ENCODE results near the gene RRAS.

Gene RRAS

GRCh38 chr19:49640113-49640898 lies at the start of gene RRAS:
RRAS (minus strand) TSS chr19:49640143; CDS start chr19:49640098, 45 bp downstream.
- peak; percentile 99 for DNase-seq

DNA sequence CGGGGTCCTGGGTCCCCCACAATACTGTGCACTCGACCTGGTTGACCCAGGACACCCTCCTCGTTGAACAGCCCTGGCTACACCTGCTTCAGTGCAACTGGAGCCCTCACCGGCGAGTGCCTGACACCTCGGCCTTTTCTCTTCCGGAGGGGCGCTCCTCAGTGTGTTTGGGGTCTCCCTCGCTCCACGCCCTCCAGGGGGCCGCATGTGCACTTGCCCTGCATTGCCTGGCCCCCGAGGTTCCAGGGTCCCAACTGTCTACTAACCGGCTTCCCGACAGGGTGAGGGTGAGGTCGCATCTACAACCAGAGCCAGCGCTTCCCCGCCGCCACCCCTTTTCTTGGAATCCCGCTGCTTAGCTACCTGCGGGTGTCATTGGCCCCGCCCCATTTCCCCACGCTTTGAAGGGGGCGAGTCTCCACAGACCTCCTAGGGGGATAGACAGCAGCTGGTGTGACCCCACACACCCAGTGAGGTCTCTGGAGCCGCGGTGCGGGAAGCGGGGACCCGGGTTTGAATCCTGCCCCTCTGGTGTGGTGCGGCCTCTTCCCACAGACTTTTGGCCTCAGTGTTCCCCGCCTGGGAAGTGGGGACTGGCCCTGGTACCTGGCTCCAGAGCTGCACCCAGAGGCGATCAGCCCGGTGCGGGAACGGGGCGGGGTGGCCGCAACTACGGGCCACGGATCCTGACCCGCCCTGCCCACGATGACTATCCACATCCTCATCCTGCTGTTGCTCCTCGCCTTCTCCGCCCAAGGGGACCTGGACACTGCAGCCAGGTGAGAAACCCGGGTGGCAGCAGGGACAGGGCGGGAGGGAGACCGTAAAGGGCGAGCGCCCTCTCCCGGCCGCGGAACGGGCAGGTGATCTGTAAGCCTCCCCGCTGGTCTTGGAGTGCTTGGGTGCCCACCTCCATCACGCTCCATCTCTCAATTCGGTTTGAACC lies 49.5 kb upstream of the RRAS start, which contains the start of gene ADM5:
Gene ADM5, plus strand, starts transcription at position 462 of the 946 bp plus-strand sequence. Its CDS starts 244 bp downstream, at position 706.
- peak; percentile 51 for DNase-seq

DNA sequence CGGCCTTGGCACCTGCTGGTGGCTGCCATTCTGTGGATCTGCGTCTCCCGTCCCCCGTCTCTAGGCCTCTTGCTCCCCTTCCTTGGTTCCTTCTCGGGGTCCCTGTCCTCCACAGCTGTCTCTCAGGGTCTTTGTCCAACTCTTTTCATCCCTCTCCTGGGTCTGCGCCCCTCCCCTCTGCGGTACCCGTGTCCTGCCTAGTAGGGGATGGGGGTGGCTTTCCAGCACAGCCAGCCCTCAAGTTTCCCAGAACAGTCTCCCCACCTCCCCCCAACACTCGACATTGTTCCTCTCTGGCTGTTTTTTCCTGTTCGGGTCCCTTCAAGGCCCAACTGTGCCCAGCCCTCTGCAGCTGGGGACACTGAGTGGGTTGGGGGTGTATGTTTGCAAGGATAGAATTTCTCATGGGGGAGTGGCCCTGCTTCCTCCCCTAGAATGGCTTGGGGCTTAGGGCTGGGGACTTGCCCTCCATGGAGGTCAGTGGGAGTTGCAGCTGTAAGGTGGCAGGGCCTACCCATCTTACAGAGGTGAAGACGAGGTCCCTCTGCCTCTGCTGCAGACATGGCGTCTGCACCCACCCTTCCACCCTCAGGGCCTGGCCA lies 48.7 kb upstream of the RRAS start:
- no peak for DNase-seq

GRCh38 chr19:49687566-49688316 lies 47.8 kb upstream of the RRAS start:
- DNase-seq: no peak

- DNase-seq: no peak
Measured at GRCh38 chr19:49687150-49687549, 47.2 kb upstream of the RRAS start.

DNA sequence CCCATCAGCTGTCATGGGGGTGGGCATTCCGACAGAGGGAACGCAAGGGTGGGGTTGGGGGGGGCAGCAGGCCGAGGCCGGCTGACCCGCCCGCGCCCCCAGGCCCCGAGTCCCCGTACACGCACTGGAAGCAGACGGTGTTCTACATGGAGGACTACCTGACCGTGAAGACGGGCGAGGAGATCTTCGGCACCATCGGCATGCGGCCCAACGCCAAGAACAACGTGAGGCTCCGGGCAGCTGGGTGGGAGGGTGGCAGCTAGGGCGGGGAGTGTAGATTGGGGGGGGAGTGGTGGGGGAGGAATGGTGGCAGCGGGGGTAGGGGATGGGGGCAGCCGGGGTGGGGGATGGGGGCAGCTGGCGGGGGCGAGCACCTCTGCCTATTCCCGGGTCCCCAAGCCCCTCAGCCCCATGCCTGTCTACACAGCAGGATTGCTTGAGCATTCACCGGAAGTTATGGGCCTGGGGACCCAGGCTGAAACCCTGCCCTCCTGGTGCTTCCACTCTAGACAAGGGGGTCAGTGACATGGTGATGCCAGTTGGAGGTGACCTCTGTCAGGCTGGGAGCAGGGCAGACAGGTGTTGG lies 46.7 kb upstream of the RRAS start:
- DNase-seq: no peak

- DNase-seq: no peak
Measured at GRCh38 chr19:49685845-49686332, 45.9 kb upstream of the RRAS start.

- no peak for DNase-seq
Measured at GRCh38 chr19:49684983-49685553, 45.1 kb upstream of the RRAS start.

- DNase-seq: no peak
Measured at GRCh38 chr19:49684251-49684982, 44.5 kb upstream of the RRAS start.

GRCh38 chr19:49683814-49684250 lies 43.9 kb upstream of the RRAS start:
- DNase-seq: no peak

DNA sequence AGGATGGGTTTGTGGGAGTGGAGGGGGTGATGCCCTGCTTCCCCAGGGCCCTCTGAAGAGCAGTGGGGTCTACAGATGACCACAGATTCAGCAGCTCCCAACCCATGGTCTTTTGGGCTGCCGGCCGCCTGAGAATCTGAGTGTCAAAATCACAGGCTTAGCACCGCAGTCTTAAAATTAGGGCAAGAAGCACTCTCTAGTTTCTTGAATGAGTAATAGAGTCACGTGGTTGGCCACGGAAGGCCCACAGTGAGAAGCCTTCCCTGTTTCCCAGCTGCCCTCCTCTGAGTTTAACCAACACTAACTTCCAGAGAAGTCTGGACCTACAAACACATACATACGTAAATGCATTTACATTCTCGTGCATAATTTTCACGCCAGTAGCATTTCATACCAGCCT lies 42.3 kb upstream of the RRAS start:
- no peak for DNase-seq

GRCh38 chr19:49681830-49682229 lies 41.9 kb upstream of the RRAS start:
- DNase-seq: no peak

DNA sequence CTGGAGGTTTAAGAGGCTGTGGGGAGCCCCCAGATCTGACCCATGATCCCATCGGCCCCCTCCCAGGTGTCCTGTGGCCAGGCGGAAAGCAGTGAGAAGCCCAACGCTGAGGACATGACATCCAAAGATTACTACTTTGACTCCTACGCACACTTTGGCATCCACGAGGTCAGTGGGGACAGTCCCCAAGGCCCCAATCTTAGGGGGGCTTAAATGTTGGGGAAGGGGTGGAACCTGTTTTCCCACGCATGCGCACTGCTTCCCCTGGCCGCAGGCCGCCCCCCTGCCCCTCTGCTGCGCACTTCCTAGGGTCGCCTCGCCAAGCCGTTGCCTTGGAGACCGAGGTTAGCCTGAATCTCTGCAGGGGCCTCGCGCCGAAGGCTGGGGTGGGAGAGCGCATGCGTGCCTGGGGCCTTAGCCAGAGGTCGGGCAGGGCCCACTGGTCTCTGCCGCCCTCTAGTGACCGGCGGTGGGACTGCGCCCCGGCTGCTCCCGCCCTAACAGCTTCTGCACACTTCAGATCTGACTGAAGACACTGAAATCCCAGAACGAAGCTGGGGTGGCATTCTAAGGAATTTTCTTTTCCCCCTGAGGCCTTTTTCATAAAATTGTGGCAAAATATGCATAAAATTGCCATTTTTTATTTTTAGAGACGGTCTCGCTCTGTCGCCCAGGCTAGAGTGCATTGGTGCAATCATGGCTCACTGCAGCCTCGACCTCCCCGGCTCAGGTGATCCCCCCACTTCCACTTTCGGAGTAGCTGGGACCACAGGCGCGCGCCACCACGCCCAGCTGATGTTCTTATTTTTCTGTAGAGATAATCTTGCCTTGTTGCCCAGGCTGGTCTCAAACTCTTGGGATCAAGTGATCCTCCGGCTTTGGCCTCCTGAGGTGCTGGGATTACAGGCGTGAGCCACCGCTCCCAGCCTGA lies 40.7 kb upstream of the RRAS start:
- peak; percentile 71 for DNase-seq

DNA sequence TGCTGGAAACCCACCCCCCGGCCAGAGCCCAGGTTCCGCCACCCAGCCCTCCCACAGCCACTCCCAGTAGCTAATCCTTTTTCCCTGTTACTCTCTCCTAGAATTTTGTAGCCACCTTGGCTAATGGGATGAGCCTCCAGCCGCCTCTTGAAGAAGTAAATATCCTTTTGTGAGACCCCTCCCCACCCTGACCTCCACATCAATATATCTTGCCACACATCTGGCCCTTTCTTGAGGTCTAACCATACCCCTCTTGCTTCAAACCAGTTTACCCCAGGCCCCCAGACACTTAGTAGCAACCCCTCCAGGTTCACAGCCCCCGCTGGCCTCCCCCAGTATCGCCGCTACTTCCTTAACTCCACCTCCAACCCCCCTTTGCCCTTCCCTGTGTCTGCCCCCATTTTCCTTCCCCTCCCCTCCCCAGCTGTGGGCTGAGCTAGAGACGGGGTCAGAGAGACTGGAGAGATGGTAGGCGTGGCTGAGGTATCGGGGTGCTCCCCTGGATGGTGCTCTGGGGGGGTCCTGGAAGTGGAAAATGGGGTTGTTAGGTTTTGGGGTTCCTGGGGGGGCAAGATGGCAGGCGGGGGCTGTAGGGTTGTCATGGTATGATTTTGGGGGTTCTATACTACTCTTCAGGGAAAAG lies 39.9 kb upstream of the RRAS start:
- DNase-seq: no peak

DNA sequence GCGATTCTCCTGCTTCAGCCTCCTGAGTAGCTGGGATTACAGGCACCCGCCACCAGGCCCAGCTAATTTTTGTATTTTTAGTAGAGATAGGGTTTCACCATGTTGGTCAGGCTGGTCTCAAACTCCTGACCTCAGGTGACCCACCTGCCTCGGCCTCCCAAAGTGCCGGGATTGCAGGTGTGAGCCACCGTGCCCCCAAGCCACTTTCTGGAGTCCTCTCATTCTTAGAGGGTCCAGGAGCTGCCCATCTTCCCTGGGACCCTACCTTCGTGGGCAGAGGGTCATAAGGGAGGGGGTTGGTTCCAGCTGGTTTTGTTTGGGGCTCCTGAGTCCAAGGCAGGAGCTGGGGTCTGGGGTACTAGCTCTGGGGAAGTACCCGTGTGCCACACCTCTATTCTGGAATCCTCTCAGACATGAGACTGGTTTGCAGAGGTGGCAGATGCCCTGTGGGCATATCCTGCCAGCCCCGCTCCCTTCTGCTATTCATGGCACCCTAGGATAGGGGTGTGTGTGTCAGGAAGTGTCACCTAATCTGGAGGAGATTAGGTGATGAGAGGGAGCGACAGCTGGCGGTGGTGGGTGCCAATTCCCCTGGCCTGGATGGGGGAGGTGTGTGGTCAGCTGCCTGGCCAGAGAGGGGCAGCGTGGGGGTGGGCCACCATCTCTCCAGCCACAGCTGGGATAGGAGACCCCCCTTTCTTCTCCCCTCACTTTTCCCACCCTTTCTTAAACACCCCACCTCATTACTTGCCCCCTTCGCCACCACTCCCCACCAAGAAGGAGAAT lies 39.2 kb upstream of the RRAS start:
- DNase-seq: no peak

DNA sequence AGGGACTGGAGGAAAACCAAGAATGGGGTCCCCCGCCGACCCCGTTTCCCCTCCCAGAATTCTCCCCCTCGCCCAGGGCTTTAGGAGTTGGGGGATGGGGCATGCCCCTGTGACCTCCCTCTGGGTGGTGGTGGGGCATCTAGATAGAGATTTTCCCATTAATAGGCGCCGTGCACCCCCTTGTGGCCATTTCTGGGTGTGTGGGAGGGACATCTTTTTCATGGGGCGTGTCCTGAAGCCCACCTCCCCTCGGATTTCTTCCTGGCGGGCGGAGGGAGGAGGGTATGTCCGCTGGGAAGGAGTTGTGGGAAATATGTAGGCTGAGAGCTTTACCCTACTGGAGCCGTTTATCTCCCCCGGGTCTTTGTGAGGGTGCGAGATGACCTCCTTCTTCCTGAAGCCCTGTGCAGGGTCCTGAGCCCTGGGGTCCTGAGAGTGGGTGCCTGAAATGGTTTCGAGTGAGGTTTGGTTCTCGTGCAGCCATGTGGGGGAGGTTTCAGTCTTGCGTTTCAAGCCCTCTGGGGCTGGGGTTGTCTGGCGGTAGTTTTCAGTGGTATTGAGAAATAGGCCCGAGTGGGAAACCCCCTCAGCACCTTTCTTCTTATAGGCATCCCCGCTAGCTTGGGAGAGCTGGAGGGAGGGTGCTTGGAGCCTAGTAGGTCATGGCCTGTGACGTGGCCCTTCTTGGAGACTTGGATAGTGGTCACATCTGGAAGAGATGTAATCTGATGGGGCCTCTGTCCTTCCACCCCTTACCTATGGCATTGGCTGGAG lies 38.1 kb upstream of the RRAS start:
- peak; percentile 56 for DNase-seq

GRCh38 chr19:49677231-49677900 lies 37.4 kb upstream of the RRAS start, which contains the start of gene PRMT1:
PRMT1 (plus strand) TSS chr19:49677271; CDS start chr19:49677281, 10 bp downstream.
- no peak for DNase-seq

All from DMS79 (cell line).